Tibial nerve (tissue), 4 donors: ENCODE data around the gene RIMS3. TPM values are rescaled to one million over a fixed set of nuclear protein-coding genes. Genes with fewer than 3 reads are reported as not detected.

Source experiments
- DNase-seq, 2 donors: peaks; one replicate each; pipeline ENCODE4 v3.0.0-alpha.2; 2019; ENCODE audit warnings: low spot score in 2 of 2
- H3K27ac ChIP-seq, 4 donors: fragments of 200-600 bp; sonication (generic) in 3 of 4; one replicate each; pipeline ENCODE4 v1.5.1; 2017 to 2019; ENCODE audit warnings: mild to moderate bottlenecking in 1 of 4
- H3K27me3 ChIP-seq, 2 donors: fragments of 200-600 bp; sonication (generic) in 1 of 2; one replicate each; pipeline versions ENCODE4 v1.5.1 to v1.6.0; 2017 to 2019
- H3K36me3 ChIP-seq, 3 donors: fragments of 200-600 bp; sonication (generic); one replicate each; pipeline ENCODE4 v1.5.1; 2018 to 2019
- H3K4me1 ChIP-seq, 4 donors: fragments of 200-600 bp; sonication (generic) in 3 of 4; one replicate each; pipeline ENCODE4 v1.5.1; 2017 to 2019
- H3K4me3 ChIP-seq, 4 donors: fragments of 200-600 bp; sonication (generic) in 3 of 4; one replicate each; pipeline ENCODE4 v1.5.1; 2017 to 2019; ENCODE audit warnings: mild to moderate bottlenecking in 1 of 4, moderate library complexity in 1 of 4
- H3K9me3 ChIP-seq, 4 donors: fragments of 200-600 bp; sonication (generic) in 3 of 4; one replicate each; pipeline ENCODE4 v1.5.1; 2017 to 2019
- CTCF ChIP-seq, 5 experiments: fragments of 200-600 bp in 3 of 5; fragments of 450-650 bp in 2 of 5; sonication (generic) in 3 of 5; IDR thresholded peaks; one replicate each; pipeline ENCODE4 v1.5.1; 2016 to 2019; ENCODE audit warnings: antibody characterized with exemption in 5 of 5, mild to moderate bottlenecking in 3 of 5, moderate library complexity in 2 of 5
- EP300 ChIP-seq, 2 donors: sonication (generic); formaldehyde crosslinking; IDR thresholded peaks; one replicate each; pipeline ENCODE4 v1.6.1; 2017; ENCODE audit warnings: antibody characterized with exemption in 2 of 2, mild to moderate bottlenecking in 1 of 2
- POLR2A ChIP-seq, 2 donors: fragments of 450-650 bp; IDR thresholded peaks; one replicate each; pipeline ENCODE4 v1.6.1; 2017; ENCODE audit warnings: antibody characterized with exemption in 2 of 2, mild to moderate bottlenecking in 2 of 2, moderate library complexity in 2 of 2
- WGBS, 2 donors: methylation state at CpG; one replicate each; pipeline ENCODE4 v1.1.5; 2018; 5-methylcytosine and 5-hydroxymethylcytosine counted together
- total RNA-seq, 4 donors: library from RNA; depleted of rRNA; stranded (reverse); fragments of >200 nt; gene quantifications; one replicate each; pipeline ENCODE4 v1.1.0, GENCODE V29; 2016

The RIMS3 gene
- 1 to 10 TPM; 2.1 to 6.9 (median 4.0) TPM for total RNA-seq

- Histone ChIP-seq H3K36me3 (no peaks in the 10 kb centered on the region), H3K9me3 (no peaks in the 10 kb centered on the region), H3K27me3 (no peaks in the 10 kb centered on the region), H3K4me3 (peak within 1 kb of the TSS; percentile 39 to 80 (median 58)), H3K27ac (peak within 1 kb of the TSS in 3 of 4 donors; percentile 22 to 72 (median 50)), H3K4me1 (peaks cover 0 to 41% (median 14%) of the 10 kb centered on the region in 4 donors)
- 1 to 4% methylated on average over 12 to 51 of the region's 59 CpGs for WGBS, 2 donors
- TF ChIP-seq POLR2A (IDR thresholded peaks at IDR 0.05): peak in 1 of 2 donors; percentile 19
- TF ChIP-seq CTCF (IDR thresholded peaks at IDR 0.05): no peak
- peak; percentile 41 to 72 for DNase-seq
Observed at GRCh38 chr1:40665335-40666171, at the start of gene RIMS3. Gene RIMS3 (minus strand): TSS chr1:40665682. CDS start chr1:40641925, 23,757 bp downstream.

DNA sequence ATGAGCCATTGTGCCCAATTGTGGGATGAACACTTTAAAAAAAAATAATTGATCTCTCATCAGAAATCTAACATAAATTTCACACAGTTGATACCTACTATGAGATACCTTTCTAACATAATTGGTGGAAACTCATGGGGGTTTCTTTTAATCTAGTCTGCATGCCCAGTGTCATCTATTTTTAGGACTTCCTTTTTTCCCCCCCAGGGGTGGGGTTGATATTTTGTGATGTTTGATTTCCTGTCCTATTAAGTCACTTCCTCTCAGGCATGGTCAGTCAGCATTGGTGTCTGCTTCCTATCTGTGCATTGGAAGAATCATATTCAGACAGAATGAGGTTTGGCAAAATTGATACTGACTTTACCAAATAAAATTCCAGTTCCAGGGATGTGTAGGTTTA lies 47.5 kb upstream of the RIMS3 start:
- Histone ChIP-seq H3K4me3 (no peak overlapping the region), H3K9me3 (no peaks in the 10 kb centered on the region), H3K4me1 (peaks cover 0 to 79% (median 21%) of the 10 kb centered on the region in 4 donors), H3K36me3 (no peaks in the 10 kb centered on the region), H3K27ac (peak overlapping the region in 3 of 4 donors; percentile 23 to 66 (median 58)), H3K27me3 (no peaks in the 10 kb centered on the region)
- peak; percentile 10 to 36 for TF ChIP-seq EP300 (IDR thresholded peaks at IDR 0.05)
- TF ChIP-seq POLR2A (IDR thresholded peaks at IDR 0.05): no peak
- no peak for TF ChIP-seq CTCF (IDR thresholded peaks at IDR 0.05)
- DNase-seq: peak in 1 of 2 donors; percentile 32

DNA sequence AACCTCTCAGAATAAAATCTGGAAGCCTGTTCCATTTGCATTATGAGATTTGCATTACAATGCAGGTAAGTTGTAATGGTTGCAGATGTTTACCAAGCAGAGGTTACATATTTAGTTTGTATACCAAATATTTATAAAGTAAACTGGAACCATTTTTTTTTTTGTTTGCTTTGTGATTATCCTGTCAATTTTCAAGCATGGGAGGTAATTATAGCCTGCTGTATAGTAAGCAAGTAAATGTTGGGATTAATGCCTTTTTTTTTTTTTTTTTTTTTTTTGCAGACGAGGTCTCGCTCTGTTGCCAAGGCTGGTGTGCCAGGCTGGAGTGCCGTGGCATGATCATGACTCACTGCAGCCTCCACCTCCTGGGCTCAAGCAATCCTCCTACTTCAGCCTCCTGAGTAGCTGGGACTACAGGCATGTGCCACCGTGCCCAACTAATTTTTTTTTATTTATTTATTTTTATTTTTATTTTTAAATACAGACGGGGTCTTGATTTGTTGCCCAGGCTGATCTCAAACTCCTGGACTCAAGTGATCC lies 47.0 kb upstream of the RIMS3 start:
- peaks cover 0 to 78% (median 21%) of the 10 kb centered on the region in 4 donors for H3K4me1 ChIP-seq
- no peak for DNase-seq
- 71 to 79% methylated on average over 5 of the region's 5 CpGs for WGBS, 2 donors

DNA sequence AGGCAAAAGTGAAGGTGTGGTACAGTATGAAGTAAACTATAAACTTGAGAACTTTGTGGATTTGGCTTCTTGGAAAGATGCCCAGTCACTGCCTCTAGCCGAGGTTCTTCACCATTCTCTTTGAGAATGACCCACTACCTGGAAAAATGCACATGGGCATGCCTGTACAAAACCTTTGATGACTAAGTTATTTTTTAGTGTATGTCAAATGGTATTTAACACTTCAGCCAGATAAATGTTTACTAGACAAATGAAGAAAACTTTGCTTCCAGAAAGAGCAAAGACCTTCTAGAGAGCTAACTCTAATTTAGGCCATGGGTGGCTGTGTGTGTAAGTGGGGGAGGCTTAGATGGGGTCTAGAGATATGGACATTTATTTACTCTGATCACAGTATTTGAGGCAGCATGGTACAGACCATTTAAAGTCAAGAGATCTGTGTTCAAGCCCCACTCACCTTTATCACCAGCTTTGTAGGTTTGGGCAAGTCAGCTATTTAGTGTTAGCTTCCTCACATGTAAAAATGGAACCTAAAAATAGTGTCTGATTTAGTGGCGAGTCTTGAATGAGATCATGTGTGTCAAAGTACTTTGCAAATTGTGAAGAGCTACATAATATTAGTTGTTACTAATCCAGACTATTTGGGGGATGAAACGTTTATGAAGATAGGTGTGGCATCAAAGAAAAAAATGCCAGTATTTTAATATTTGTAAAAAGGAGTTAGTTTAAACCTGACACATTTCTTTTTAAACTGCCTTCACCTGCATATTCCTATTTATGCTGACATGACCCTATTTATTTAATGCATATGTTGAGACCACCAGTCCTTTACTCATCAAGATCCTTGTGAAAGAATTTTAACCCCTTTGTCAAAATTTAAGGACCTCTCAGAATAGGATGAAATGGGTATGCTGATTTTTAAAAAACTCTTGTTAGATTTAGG lies 46.3 kb upstream of the RIMS3 start:
- DNase-seq: no peak
- H3K9me3 ChIP-seq: no peaks in the 10 kb centered on the region
- peaks cover 0 to 71% (median 21%) of the 10 kb centered on the region in 4 donors for H3K4me1 ChIP-seq
- no peaks in the 10 kb centered on the region for H3K27me3 ChIP-seq
- H3K36me3 ChIP-seq: no peaks in the 10 kb centered on the region
- no peak for TF ChIP-seq POLR2A (IDR thresholded peaks at IDR 0.05)
- TF ChIP-seq CTCF (IDR thresholded peaks at IDR 0.05): no peak
- TF ChIP-seq EP300 (IDR thresholded peaks at IDR 0.05): no peak
- peak overlapping the region in 1 of 4 donors; percentile 2 for H3K4me3 ChIP-seq
- 9 to 11% methylated on average over 3 of the region's 3 CpGs for WGBS, 2 donors
- peak overlapping the region in 3 of 4 donors; percentile 50 to 83 (median 68) for H3K27ac ChIP-seq

More for the DNA sequence above, 47.0 kb upstream of the RIMS3 start:
- Histone ChIP-seq H3K27me3 (no peaks in the 10 kb centered on the region), H3K36me3 (no peaks in the 10 kb centered on the region), H3K27ac (peak overlapping the region in 3 of 4 donors; percentile 23 to 83 (median 66)), H3K4me3 (no peak overlapping the region), H3K9me3 (no peaks in the 10 kb centered on the region)
- TF ChIP-seq EP300 (IDR thresholded peaks at IDR 0.05) (no peak), POLR2A (IDR thresholded peaks at IDR 0.05) (no peak), CTCF (IDR thresholded peaks at IDR 0.05) (no peak)
